DMS 273 (cell line): ENCODE results near the gene MCTP2.
A peak's percentile ranks its signal among the peaks of the same experiment; 100 is the strongest.

Experiments used
- DNase-seq: peaks from one replicate; lab custom pipeline; 2025; ENCODE audit not compliant: unreplicated experiment; lab: John Stamatoyannopoulos, UW

The MCTP2 gene

DNA sequence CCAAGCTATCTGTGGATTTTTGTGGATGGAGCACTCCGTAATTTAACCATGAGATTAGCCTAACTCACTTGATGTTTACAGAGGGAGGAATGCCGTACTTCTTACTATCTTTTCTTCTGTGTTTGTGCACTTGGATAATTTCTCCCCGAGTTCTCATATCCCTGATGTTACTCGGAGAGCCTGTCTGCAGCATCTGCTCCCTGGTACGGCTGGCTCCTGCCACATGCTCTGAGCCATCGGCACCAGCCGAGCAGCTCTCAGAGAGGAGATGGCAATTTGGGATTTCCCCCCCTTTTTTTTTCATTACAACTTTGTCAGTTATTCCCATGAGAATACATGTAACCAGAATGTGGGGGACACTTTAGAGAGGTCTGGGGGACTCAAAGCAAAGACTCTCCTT lies 155.0 kb downstream of the MCTP2 start:
- no peak for DNase-seq

DNA sequence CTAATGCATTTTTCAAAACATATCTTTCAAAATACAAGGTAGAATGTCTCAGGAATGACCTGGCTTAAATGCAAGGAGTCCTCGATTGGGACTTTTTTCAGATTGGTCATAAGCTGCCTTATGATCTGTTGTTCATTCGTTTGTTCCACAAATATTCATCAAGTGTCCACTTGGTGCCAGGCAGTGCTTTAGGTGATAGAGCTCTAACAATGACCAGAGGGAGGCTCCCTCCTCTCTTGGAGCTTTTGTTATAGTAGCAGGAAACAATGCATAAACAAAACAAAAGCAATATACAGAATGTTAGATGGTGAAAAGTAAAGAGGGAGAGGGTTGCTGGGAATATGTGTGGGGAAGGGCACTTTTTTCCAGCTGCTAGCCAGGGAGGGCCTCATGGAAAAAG lies 156.1 kb downstream of the MCTP2 start:
- no peak for DNase-seq

DNA sequence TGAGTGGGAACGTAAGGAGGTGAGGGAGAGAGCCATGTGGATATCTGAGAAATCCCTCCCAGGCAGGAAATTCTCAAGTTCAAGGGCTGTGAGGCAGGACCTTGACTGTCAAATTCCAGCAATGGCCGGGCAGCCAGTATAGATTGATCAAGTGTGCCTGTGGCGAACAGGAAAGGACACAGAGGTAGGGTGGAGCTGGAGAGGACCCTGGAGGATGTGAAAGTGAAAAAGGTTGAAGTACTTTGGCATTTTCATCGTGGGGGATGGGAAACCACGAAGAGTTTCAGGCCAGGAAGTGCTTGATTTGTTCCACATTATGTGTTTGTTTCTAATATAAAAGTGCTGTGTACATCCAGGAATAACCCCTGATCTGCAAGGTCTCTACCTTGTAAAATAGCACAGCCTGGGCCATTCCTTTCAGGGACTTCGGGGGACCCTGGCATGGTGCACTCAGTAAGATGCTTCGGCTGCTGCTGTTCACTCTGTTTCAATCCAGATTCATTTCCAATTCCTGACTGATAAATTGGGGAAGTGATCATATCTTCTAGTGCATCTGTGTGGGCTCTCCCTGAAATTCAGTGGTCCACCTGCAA lies 156.6 kb downstream of the MCTP2 start:
- no peak for DNase-seq

DNA sequence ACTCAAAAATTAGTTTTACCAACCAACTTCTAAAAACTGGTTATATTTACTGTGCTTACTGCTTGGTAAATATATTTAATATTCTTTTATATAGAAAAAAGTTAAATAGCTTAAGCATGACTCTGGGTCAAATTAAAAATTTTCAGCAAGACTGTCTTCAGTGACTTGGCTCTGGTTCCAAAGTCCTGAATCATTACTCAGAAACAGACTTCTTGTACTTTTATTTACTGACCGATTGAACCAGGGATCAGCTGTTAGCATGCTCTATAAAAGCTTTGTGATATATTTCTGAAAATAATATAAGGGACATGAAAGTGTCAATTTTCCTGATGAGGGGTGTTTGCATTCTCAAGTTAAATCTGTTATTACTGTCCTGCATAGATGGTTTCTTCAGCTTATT lies 164.3 kb downstream of the MCTP2 start:
- DNase-seq, result no peak

DNA sequence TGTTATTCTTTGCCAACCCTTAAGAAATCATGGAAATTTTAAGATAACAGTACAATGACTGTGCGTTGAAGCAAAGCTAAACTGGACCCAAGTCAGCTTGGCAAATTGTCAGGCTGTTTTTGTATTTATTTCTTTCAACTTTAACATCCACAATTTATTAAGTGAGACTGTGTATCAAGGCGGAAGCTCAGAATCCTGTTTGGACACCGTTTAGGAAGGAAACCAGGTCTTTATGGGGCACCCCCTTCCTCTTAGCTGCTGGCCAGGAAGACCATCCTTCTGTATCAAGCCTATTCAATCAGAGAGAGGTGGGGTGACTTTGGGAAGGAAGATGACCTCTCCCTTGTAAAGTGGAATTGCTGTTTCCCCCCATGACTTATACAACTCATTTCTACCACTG lies 166.0 kb downstream of the MCTP2 start:
- DNase-seq, result no peak

DNA sequence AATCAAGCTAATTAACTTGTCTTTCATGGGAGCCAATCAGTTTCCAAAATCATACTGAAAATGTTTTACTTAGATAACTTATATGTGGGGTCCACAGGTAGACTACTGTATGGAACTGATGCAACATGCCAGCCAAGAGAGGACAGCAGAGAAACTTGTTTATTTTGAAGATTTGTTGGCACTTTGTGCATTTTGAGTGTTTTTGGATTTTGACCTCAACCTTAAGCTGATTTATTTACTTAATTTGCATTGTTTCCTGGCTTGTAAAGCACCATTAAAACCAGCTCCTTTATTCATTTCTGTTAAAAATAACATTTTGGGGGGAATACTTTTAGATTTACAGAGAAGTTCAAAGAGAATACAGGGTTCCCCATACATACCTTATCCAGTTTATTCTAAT lies 166.6 kb downstream of the MCTP2 start:
- no peak for DNase-seq

DNA sequence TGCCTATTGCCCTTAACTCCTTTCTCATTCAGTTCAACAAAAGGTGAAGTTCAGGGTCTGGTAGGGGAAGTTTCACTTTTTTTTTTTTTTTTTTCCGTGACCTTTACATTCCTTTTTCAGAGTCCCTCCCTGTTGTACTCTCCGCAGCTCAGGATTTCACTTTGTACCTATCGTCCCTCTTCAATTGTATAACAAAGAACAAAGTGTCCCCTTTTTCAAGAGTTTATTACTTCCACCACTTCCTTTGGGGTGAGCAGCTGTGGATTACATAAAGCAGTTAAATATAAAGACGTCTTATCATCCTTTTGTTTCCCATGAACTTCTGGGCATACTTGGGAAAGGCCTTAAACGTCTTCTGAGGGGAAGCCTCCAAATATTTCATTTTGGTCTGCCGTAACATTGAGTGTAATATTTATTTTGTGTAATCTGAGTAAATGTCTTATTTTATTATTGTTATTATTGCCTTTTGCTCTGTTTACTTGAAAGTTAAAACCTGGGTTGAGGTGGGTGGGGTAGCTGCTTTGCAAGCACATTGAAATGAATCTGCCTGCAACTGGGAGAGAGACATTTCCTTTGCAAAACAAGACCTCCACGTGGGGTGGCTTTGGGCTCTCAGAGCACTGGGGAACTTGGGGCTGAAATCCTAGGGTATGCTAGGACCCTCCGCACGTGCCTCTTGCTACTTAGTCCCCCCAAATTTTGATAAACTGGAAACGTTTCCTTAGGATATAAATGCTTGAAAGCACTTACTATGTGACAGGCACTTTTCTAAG lies 169.4 kb downstream of the MCTP2 start:
- DNase-seq, result no peak

DNA sequence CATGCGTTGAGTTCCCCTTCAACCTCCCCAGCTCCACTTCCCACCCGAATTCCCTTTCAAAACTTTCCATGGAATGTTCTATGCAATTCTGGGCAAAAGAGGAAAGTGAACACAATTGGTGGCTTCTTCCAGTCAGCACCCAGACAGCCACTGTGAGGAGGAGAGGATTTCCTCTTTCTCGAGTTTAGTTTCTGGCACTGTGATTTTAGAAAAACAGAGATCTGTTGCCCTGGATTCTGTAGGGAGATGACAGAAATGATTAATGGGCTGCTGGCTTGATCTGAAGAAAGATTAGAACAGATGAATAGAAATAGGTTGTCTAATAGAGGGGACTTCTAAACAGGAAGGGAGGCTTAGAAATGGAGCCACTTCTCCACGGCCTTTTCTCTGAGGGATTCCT lies 172.0 kb downstream of the MCTP2 start:
- DNase-seq, result no peak

DNA sequence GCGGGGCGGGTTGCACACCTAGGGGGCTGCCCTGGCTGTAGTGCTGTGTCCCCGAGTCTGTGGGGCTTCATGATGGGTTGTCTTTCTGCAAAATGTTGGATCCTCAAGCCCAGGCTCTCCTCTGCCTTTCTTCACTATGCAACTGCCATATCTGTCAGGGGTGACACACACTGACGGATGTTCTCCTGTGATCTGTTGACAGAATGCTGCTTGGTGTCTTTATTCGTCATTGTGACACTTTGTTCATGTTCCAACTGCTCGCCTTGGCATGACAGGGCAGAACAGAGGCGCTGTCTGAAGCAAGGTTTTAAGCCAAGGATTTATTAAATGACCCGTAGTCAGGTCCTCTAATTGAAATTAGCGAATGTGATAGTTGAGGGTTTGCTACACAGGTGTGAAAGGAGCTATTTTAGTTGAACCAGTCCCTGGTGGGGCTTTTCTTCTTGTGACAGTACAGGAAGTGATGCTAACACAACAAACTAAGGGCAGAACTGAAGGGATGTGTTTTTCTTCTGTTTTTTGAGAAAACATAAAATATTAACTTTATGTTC lies 173.4 kb downstream of the MCTP2 start:
- no peak for DNase-seq

DNA sequence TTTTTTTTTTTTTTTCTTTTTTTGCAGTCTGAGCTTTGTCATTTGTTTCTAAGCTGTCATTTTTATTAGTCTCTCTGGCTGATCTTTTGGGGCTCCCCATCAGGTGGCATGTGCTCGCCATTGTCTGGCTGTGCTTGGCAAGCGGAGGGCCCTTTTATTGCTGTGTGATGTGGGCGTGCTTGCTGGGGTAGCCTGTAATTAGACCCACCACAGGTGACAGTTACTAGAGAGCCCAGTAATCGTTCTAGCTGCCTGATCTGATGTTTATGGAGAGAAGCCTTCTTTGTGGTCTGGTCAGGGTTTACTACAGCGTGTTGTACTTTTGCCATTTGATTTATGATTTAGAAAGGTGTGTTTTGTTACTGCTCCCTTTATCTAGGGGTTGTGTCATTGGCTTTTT lies 179.9 kb downstream of the MCTP2 start:
- DNase-seq, result no peak

DNA sequence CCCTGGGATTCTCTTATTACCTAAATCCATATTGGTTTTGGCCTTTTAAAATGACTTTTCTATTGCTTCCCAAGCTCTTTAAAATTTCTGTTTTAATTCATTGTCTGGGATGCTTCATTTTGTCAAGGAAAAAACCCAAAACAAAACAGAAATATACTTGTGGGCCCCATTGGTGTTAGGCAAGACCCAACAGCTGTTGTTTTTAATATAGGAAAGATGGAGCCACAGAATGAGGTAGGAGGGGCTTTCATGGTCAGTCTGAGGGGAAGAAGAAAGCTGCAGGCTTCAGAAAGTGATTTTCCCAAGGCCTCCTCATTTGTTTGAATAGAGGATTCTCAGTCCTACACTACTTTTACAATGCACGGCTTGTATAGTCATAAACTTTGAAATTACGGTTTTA lies 180.5 kb downstream of the MCTP2 start:
- no peak for DNase-seq

DNA sequence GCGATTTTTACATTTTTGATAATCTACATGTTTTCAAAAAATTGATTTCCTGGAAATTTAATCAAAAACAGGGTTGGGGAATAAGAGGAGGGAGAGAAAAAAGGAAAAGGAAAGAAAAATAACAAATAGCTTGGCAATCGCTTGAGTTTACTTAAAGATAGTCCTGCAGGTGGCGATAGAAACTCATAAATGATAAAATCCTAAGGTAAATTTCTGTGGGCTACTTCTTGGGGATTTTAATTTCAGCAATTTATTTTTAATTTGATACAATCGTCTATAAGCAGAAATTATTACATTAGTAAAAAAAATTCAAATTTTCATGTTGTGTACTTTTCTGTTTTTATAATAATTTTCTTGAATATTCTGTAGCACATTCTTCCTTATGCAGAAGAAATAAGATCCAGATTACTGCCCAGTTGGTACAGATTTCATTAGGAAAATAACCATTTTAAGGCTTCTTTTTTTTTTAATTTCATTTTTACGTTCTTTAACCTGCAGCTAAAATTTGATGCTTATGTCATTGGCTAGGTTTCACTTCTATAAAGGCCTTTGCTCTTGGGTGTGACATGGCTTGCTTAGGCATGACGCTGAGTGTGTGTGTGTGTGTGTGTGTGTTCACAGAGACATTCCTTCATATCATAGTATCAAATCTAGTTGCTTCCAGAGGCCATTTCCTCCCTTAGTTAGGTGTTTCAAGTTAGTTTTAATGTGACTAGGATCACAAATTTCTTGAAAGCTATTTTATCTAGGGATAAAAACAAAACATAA lies 181.8 kb downstream of the MCTP2 start:
- peak; percentile 14 for DNase-seq

DNA sequence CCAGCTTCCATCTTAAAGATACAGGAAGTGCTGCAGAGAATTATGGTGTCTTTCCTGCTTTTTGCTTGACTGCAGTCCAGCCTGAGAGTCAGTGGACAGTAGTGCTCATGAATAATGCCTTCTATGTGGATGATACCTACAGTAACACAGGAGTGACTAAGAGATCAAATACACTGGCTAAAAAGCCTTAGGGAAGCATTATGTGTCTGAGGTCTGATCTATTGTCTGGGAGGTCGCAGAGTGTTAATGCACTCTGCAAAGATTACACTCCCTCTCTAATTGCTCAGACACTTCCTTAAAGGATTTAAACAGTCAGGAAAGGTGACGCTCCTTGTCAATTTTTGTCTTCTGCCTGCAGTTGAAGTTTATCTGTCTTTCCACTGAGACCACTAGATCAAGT lies 183.6 kb downstream of the MCTP2 start:
- no peak for DNase-seq

DNA sequence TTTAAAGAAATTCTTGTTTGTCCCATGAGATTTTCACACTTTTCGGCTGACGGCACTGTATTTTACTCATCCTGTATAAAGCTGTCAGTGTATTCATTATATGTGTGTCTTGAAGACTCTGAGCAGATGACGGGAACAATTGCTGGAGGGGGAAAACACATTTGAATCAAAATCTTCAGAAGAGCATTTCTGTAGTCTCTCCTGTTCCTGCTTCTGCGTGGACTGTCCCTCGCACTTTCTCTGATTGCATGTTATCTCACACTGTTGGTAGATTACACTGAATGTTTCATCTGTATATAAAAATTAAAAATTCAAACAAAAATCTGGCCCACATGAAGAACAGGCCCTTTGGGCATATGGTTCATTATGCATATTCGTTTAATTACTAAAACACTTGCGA lies 184.9 kb downstream of the MCTP2 start:
- DNase-seq, result no peak

DNA sequence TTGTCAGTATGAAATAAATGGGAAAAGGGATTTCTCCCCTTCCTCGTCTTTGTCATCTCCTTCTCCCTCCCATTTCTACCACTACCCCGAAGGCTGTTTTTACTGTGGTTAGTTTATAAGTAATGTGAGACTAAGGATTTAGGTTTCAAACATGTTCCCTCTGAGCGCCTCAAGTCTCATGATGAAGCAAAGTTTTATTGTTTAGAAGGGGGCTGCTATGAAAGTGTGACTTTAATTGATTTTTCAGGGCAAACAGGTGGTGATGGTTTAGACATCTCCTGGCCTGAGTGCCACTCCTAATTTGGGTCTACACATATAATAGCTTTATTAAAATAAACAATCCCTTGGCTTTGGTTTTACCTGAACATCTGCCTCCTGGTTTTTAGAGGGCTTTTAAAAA lies 185.5 kb downstream of the MCTP2 start:
- DNase-seq, result no peak

DNA sequence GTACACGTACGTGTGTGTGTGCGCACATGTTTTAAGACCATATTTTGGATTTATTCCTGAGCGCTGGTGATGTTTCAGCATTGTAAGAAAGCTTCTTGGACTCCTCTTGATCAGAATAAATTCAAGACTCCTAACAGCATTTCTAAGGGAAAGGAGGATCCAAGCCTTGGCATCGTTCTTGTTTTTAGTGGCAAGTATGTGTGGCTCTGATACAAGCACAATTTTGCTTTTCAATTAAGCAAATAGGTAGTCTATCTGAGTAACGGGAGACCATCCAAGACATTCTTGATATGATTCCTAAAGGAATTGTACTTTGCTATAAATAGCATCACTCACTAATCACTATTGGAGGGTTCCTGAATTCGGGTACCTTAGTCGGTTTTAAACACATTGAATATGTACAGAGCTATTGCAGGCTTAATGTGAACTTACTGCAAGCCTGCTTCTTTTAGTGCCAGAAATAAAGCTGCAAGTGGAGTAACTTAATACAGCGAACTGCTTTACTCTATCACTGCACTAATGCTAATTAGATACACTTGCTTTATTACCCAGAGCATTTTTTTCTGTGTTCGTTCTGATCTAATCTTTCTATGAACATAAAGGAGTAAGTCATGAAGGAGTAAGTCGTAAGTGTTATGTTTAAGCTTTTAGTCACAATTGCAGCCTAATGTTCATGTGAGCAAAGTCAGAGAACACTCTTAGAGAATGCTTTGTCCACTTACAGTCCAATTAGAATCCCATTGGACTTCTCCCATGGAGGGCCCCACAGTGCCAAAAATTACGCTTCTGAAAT lies 186.3 kb downstream of the MCTP2 start:
- DNase-seq, result no peak

DNA sequence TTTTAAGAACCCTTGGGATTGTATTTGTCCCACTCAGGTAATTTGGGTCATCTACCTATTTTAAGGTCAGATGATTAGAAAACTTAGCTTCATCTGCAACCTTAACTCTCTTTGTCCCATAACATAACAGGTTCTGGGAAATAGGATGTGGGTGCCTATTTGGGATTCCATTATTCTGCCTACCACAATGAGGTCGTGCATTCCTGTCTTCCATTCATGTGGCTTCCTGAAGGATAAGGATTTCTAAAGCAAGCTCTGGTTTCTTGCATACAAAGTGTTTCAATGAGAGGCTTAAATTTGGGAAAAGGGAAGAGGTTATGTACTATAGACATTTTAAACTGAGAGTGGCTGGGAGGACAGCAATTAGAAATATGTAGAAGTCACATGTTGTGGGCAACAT lies 190.3 kb downstream of the MCTP2 start:
- DNase-seq, result no peak

DNA sequence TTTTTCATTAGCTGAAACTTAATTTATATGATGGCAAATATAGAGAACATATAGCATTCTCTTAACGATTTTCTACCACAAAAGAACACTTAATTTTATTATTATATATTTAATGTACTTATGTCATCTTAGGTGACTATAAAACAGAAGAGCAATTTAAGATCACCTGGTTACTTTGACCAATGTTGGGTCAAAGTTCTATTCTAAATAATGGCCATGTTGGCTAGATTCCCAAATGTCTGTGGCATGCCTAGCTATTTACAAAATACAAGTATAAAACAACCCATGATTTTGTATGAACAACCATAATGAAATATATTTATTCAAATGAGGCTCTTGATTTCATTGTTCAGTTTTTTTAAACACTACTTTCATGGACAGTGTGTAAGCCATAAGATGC lies 200.9 kb downstream of the MCTP2 start:
- no peak for DNase-seq

DNA sequence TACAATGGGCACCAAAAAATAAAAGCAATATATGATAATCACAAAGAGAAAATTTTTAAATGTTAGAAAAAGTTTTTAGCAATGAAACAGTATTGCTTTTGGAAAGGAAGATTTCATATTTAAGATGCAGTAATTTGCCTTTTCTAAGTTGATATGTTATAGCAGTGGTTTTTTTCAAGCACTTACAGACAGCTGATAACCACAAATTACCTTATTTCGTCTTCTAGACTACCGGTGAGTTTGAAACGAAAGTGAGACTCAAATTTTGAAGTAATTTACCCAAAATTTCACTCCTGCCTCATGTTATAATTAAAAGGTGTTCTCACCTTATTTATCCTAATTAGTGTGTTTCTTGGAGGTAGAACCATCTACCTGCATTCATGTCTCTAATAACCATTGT lies 207.8 kb downstream of the MCTP2 start:
- no peak for DNase-seq

DNA sequence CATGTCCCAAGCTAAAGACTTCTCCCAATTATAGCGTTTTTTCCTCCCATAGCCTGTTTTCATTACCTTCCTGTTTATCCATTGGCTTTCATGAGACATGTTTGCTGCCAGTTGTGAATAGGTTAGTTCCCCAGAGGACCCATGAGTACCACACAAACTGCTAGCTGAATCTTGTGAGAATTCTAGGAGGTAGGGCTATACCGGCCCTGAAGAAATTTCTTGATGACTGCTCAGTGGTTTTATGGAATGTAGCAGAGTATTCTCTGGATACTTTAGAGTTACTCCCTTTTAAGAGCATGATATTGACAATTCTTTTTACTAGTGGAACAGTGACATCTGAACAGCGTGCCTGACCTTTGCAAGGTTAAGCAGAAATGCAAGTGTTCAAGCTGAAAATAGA lies 210.4 kb downstream of the MCTP2 start:
- no peak for DNase-seq

DNA sequence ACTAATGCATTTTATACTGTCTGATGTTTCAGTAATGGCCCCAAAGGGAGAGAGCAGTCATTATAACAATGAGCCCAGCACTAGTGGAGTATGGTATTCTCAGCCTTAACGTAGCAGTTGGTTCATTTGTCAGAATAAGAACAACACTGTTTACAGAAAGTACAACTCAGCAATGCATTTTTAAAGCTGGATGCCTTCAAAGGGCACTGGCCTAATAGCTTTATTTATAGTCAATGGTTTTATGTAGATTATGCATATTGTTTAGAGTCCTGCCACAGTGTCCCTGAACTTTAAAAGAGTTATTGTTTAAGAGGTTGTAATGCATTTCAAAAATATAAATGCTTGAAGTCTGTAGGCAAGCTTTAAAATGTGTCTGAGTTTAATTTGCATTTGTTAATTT lies 211.1 kb downstream of the MCTP2 start:
- no peak for DNase-seq
